Activated CD4-positive, alpha-beta T cell treated with anti-CD3 and anti-CD28 coated beads, Interleukin-2, amount 10 ng/mL, durations not matched to agents 7 days and 5 days (primary cell): ENCODE results near the gene SOX30. TPM values are rescaled to one million over a fixed set of nuclear protein-coding genes. Genes with fewer than 3 reads are reported as not detected.
"Not testable (repeated sequence)": the region's sequence is repeated elsewhere in the genome, so short reads cannot be mapped to it uniquely, and the experiment has no call there.

Experiments
- CTCF ChIA-PET: fragments of 350-600 bp; sonication (Branson Sonifier 250); formaldehyde crosslinking; loops from one replicate; lab custom pipeline; 2021; ENCODE audit warnings: antibody characterized with exemption; lab: Charles Lee
- POLR2A ChIA-PET: fragments of 350-600 bp; sonication (Branson Sonifier 250); formaldehyde crosslinking; loops from one replicate; lab custom pipeline; 2021; ENCODE audit warnings: antibody characterized with exemption; lab: Charles Lee
- DNase-seq: peaks from one replicate; pipeline ENCODE4 v3.0.0-alpha.2; 2020
- H3K27ac Mint-ChIP-seq: one replicate; pipeline ENCODE4 v1.8.0; 2021; ENCODE audit warnings: mild to moderate bottlenecking, moderate library complexity, mixed read lengths
- H3K27me3 Mint-ChIP-seq: one replicate; pipeline ENCODE4 v1.8.0; 2021; ENCODE audit warnings: mixed read lengths
- H3K36me3 Mint-ChIP-seq: one replicate; pipeline ENCODE4 v1.8.0; 2021; ENCODE audit warnings: low read depth, mixed read lengths
- H3K4me1 Mint-ChIP-seq: one replicate; pipeline ENCODE4 v1.8.0; 2021; ENCODE audit warnings: mixed read lengths
- H3K4me3 Mint-ChIP-seq: one replicate; pipeline ENCODE4 v1.8.0; 2021; ENCODE audit warnings: mild to moderate bottlenecking, moderate library complexity, mixed read lengths
- H3K9me3 Mint-ChIP-seq: one replicate; pipeline ENCODE4 v1.8.0; 2021; ENCODE audit warnings: mixed read lengths
- total RNA-seq, 2 experiments: library from RNA; stranded (reverse); gene quantifications; one replicate each; pipeline ENCODE4 v1.2.3, GENCODE V29; 2021

SOX30 gene
- total RNA-seq, 2 experiments from 2014 or later, result 0.10 TPM; not detected in 1

DNA sequence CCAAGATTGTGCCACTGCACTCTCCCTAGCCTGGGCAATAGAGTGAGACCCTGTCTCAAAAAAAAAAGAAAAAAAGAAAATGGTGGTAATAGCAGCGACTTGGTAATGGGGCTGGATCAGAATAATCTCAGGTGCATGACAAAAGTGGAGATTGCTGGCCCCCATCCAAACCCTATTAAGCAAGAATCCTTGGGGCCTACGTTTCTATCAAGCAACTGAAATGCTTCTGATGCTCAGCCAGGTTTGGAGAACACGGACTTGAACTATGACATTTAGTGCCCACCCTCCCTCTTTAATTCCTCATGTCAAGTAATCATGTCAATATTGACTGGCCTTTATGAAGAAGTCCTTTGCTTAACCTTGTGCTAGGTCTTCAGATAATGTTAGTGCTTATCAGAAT lies 25.7 kb upstream of the SOX30 start:
- POLR2A ChIA-PET, result no interaction called here
- H3K4me1 Mint-ChIP-seq, result no peaks in the 10 kb centered on the region
- DNase-seq, result no peak
- CTCF ChIA-PET, result interaction anchor here (0.5 to 1.0 kb wide), 2 partner anchors 41 to 273 kb away, joined by 3 to 5 read pairs; no protein-coding TSS in a partner anchor
- H3K27ac Mint-ChIP-seq, result no peak overlapping the region
- H3K4me3 Mint-ChIP-seq, result no peak overlapping the region
- no peaks in the 10 kb centered on the region for H3K27me3 Mint-ChIP-seq
- no peaks in the 10 kb centered on the region for H3K36me3 Mint-ChIP-seq
- no peaks in the 10 kb centered on the region for H3K9me3 Mint-ChIP-seq

DNA sequence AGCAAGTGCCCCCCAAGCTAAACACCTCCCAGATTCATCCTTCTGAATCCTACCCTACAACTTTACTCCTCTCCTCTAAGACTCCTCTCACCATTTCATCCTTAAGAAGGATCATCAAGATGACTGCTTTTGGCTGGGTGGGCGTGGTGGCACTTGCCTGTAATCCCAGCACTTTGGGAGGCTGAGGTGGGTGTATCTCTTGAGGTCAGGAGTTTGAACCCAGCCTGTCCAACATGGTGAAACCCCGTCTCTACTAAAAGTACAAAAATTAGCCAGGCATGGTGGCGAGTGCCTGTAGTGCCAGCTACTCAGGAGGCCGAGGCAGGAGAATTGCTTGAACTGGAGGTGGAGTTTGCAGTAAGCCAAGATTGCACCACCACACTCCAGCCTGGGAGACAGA lies 22.1 kb upstream of the SOX30 start:
- POLR2A ChIA-PET, H3K9me3 Mint-ChIP-seq, DNase-seq, H3K27ac Mint-ChIP-seq, H3K36me3 Mint-ChIP-seq, CTCF ChIA-PET, H3K4me3 Mint-ChIP-seq: not testable (repeated sequence)
- Mint-ChIP-seq H3K4me1 (peaks cover 26% of the 10 kb centered on the region), H3K27me3 (peaks cover 23% of the 10 kb centered on the region)

GRCh38 chr5:157672976-157673375 lies 20.7 kb upstream of the SOX30 start:
- no peak overlapping the region for H3K4me3 Mint-ChIP-seq
- no peak overlapping the region for H3K27ac Mint-ChIP-seq
- peaks cover 29% of the 10 kb centered on the region for H3K27me3 Mint-ChIP-seq
- no peak for DNase-seq
- no peaks in the 10 kb centered on the region for H3K9me3 Mint-ChIP-seq
- peaks cover 8% of the 10 kb centered on the region for H3K36me3 Mint-ChIP-seq
- POLR2A ChIA-PET, result no interaction called here
- peaks cover 32% of the 10 kb centered on the region for H3K4me1 Mint-ChIP-seq
- CTCF ChIA-PET, result no interaction called here

- H3K4me1 Mint-ChIP-seq, result peaks cover 32% of the 10 kb centered on the region
- CTCF ChIA-PET, result interaction anchor here (1.1 kb wide), 1 partner anchor 329 kb away, joined by 3 read pairs; no protein-coding TSS in a partner anchor
- H3K27ac Mint-ChIP-seq, result peak overlapping the region; percentile 88
- peaks cover 8% of the 10 kb centered on the region for H3K36me3 Mint-ChIP-seq
- H3K4me3 Mint-ChIP-seq, result peak overlapping the region; percentile 84
- H3K27me3 Mint-ChIP-seq, result peaks cover 29% of the 10 kb centered on the region
- POLR2A ChIA-PET, result no interaction called here
- DNase-seq, result no peak
- H3K9me3 Mint-ChIP-seq, result no peaks in the 10 kb centered on the region
These were observed 19.5 kb upstream of the SOX30 start for GRCh38 chr5:157671592-157672330.

- no peaks in the 10 kb centered on the region for H3K9me3 Mint-ChIP-seq
- peaks cover 8% of the 10 kb centered on the region for H3K36me3 Mint-ChIP-seq
- H3K27ac Mint-ChIP-seq, result peak within 1 kb of the TSS; percentile 88
- H3K4me1 Mint-ChIP-seq, result peaks cover 32% of the 10 kb centered on the region
- DNase-seq, result peak; percentile 13
- peak within 1 kb of the TSS; percentile 84 for H3K4me3 Mint-ChIP-seq
- CTCF ChIA-PET, result interaction anchor here (0.5 to 1.1 kb wide), 3 partner anchors 14 to 328 kb away, joined by 3 to 4 read pairs (median 3); no protein-coding TSS in a partner anchor
- H3K27me3 Mint-ChIP-seq, result peaks cover 29% of the 10 kb centered on the region
- POLR2A ChIA-PET, result interaction anchor here (0.6 kb wide), 1 partner anchor 83 kb away, joined by 3 read pairs; no protein-coding TSS in a partner anchor
These were observed 18.7 kb upstream of the SOX30 start, which contains the start of gene C5orf52 for GRCh38 chr5:157670662-157671591. Gene C5orf52, plus strand, starts transcription at chr5:157671533. Its CDS starts 82 bp downstream, at chr5:157671615.

- Mint-ChIP-seq H3K4me3 (peak overlapping the region; percentile 84), H3K9me3 (peaks cover 3% of the 10 kb centered on the region), H3K27me3 (peaks cover 29% of the 10 kb centered on the region), H3K4me1 (peaks cover 32% of the 10 kb centered on the region), H3K36me3 (peaks cover 11% of the 10 kb centered on the region), H3K27ac (no peak overlapping the region)
- ChIA-PET POLR2A (no interaction called here), CTCF (interaction anchor here (0.7 to 1.5 kb wide), 3 partner anchors 21 to 73 kb away, joined by 3 to 6 read pairs (median 5); no protein-coding TSS in a partner anchor)
- DNase-seq, result no peak
These were observed 17.5 kb upstream of the SOX30 start for GRCh38 chr5:157669701-157670097.

GRCh38 chr5:157668356-157668755 lies 16.1 kb upstream of the SOX30 start:
- CTCF ChIA-PET, result interaction anchor here (0.6 to 1.5 kb wide), 11 partner anchors 13 to 910 kb away, joined by 3 to 6 read pairs (median 3); partner anchors contain the start of gene SOX30
- DNase-seq, result no peak
- Mint-ChIP-seq H3K9me3 (peaks cover 11% of the 10 kb centered on the region), H3K27me3 (peaks cover 30% of the 10 kb centered on the region), H3K4me3 (no peak overlapping the region), H3K27ac (no peak overlapping the region), H3K36me3 (peaks cover 15% of the 10 kb centered on the region), H3K4me1 (peaks cover 32% of the 10 kb centered on the region)
- POLR2A ChIA-PET, result no interaction called here

DNA sequence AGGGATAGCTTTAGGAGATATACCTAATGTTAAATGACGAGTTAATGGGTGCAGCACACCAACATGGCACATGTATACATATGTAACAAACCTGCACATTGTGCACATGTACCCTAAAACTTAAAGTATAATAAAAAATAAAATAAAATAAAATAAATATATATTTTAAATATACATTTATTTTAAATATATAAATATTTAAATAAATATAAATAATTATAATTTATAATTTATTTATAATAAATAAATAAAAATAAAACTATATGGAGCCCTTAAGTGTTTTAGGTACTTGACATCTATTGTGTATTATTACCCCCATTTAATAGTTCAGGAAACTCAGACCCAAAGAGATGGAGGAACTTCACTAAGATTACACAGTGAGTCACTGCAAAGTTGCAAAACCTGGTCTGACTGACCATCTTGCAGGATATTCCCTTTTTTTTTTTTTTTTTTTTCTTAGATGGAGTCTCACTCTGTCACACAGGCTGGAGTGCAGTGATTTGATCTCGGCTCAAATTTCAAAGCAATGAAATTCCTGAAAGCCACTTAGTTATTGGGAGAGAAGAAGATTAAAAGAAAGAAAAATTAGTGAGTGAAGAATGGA lies 13.3 kb upstream of the SOX30 start:
- H3K27ac Mint-ChIP-seq, result no peak overlapping the region
- H3K36me3 Mint-ChIP-seq, result peaks cover 10% of the 10 kb centered on the region
- CTCF ChIA-PET, result no interaction called here
- no peak for DNase-seq
- peaks cover 16% of the 10 kb centered on the region for H3K4me1 Mint-ChIP-seq
- H3K27me3 Mint-ChIP-seq, result peaks cover 18% of the 10 kb centered on the region
- H3K9me3 Mint-ChIP-seq, result peaks cover 11% of the 10 kb centered on the region
- POLR2A ChIA-PET, result no interaction called here
- no peak overlapping the region for H3K4me3 Mint-ChIP-seq

GRCh38 chr5:157659868-157660660 lies 7.8 kb upstream of the SOX30 start:
- Mint-ChIP-seq H3K4me3 (no peak overlapping the region), H3K36me3 (peaks cover 22% of the 10 kb centered on the region), H3K4me1 (no peaks in the 10 kb centered on the region), H3K27me3 (peaks cover 5% of the 10 kb centered on the region), H3K27ac (no peak overlapping the region), H3K9me3 (peaks cover 44% of the 10 kb centered on the region)
- ChIA-PET POLR2A (no interaction called here), CTCF (interaction anchor here (3.1 kb wide), 1 partner anchor 8 kb away, joined by 10 read pairs; the partner anchor contains the start of gene SOX30)
- DNase-seq, result no peak

DNA sequence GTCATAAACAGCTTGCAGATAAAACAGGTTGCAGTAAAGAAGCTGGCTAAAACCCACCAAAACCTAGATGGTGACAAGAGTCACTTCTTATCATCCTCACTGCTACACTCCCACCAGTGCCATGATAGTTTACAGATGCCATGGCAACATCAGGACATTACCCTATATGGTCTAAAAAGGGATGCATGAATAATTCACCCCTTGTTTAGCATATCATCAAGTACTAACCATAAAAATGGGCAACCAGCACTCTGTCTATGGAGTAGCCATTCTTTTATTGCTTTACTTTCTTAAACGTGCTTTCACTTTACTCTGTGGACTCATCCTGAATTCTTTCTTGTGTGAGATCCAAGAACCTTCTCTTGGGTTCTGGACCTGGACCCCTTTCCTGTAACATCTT lies 6.7 kb upstream of the SOX30 start:
- Mint-ChIP-seq H3K4me1 (no peaks in the 10 kb centered on the region), H3K4me3 (no peak overlapping the region), H3K27ac (no peak overlapping the region), H3K9me3 (peaks cover 44% of the 10 kb centered on the region), H3K27me3 (peaks cover 3% of the 10 kb centered on the region), H3K36me3 (peaks cover 23% of the 10 kb centered on the region)
- CTCF ChIA-PET, result no interaction called here
- no peak for DNase-seq
- POLR2A ChIA-PET, result no interaction called here

GRCh38 chr5:157657516-157657915 lies 5.3 kb upstream of the SOX30 start:
- Mint-ChIP-seq H3K36me3 (peaks cover 31% of the 10 kb centered on the region), H3K27ac (no peak overlapping the region), H3K4me3 (no peak overlapping the region), H3K27me3 (peaks cover 3% of the 10 kb centered on the region), H3K4me1 (peaks cover 5% of the 10 kb centered on the region), H3K9me3 (peaks cover 54% of the 10 kb centered on the region)
- ChIA-PET CTCF (no interaction called here), POLR2A (interaction anchor here (0.6 kb wide), 1 partner anchor 39 kb away, joined by 3 read pairs; no protein-coding TSS in a partner anchor)
- no peak for DNase-seq
